LNCaP clone FGC (cell line): ENCODE results near the gene RBMXL3.

Source experiments
- DNase-seq: peaks from one replicate; pipeline ENCODE4 v3.0.0-alpha.2; 2011; ENCODE audit warnings: low read depth
- H3K4me3 ChIP-seq: 2 replicates; pipeline ENCODE4 v1.5.1; 2011; ENCODE audit warnings: mild to moderate bottlenecking, low read depth, low read length, control low read depth
- CTCF ChIP-seq: IDR thresholded peaks from 2 replicates; pipeline ENCODE4 v1.5.1; 2012; ENCODE audit warnings: mild to moderate bottlenecking; ENCODE audit not compliant: control insufficient read depth, insufficient read depth; ENCODE audit errors: extremely low read depth

Gene RBMXL3

GRCh38 chrX:115234461-115234860 lies 45.3 kb downstream of the RBMXL3 start:
- no peak for TF ChIP-seq CTCF
- no peak for DNase-seq
- H3K4me3 ChIP-seq = no peak overlapping the region

- no peak overlapping the region for H3K4me3 ChIP-seq
- DNase-seq = no peak
- TF ChIP-seq CTCF = no peak
These were observed 47.4 kb downstream of the RBMXL3 start for GRCh38 chrX:115236560-115236959.

GRCh38 chrX:115237056-115237455 lies 47.8 kb downstream of the RBMXL3 start:
- no peak overlapping the region for H3K4me3 ChIP-seq
- no peak for TF ChIP-seq CTCF
- DNase-seq = no peak
